K562 (cell line): ENCODE results near the gene CACNA1I. TPM values are rescaled to one million over a fixed set of nuclear protein-coding genes. Genes with fewer than 3 reads are reported as not detected.

ENCODE experiments used
- ATAC-seq: fragments of 200-7000 bp; cut with Tn5 transposase; 3 replicates; pipeline ENCODE4 v1.9.1; 2020; ENCODE audit warnings: moderate library complexity
- BruUV-seq: library from RNA; stranded (reverse); fragments of 400-500 nt; replicated peaks from 2 replicates; lab custom pipeline; 2021; lab: Mats Ljungman, UMichigan
- CTCF ChIA-PET: fragments of 300-600 bp; formaldehyde crosslinking; extraction: SDS; loops from one replicate; lab custom pipeline; 2021; ENCODE audit warnings: low intra/inter-chr PET ratio; lab: Yijun Ruan, JAX
- POLR2A ChIA-PET: fragments of 300-600, 350-650 bp; sonication (Branson Sonifier 250); formaldehyde crosslinking; extraction: SDS; loops from one replicate; lab custom pipeline; 2021; ENCODE audit warnings: antibody characterized with exemption, inconsistent platforms; lab: Yijun Ruan, JAX
- DNase-seq, 4 experiments: peaks; one replicate each; pipeline versions ENCODE4 v3.0.0 to v3.0.0-alpha.2; 2011 to 2018; ENCODE audit warnings: low spot score in 3 of 4, mixed read lengths in 3 of 4; ENCODE audit errors: extremely low read depth in 1 of 4
- FAIRE-seq: peaks from 2 replicates; lab custom pipeline; 2011; peaks lifted over from hg19 to GRCh38; lab: Jason Lieb, UNC
- H2AFZ ChIP-seq: 2 replicates; pipeline ENCODE4 v1.6.0; 2011; ENCODE audit warnings: low read depth, low read length, control low read depth, inconsistent platforms
- H3K27ac ChIP-seq: fragments of 200-600 bp; 3 replicates; pipeline ENCODE4 v1.8.0; 2011; ENCODE audit warnings: low read depth, mild to moderate bottlenecking, control low read depth, inconsistent platforms, low read length, moderate library complexity, mixed read lengths; ENCODE audit errors: extremely low read depth
- H3K27me3 ChIP-seq, 2 experiments: fragments of 300-600 bp in 1 of 2; 2 replicates in 1 of 2; 3 replicates in 1 of 2; pipeline versions ENCODE4 v1.6.0 to v1.8.0; 2011; ENCODE audit warnings: inconsistent platforms in 2 of 2, low read length in 2 of 2, mild to moderate bottlenecking in 1 of 2, mixed read lengths in 1 of 2, moderate library complexity in 1 of 2; ENCODE audit not compliant: control insufficient read depth in 2 of 2, insufficient read depth in 2 of 2
- H3K36me3 ChIP-seq: fragments of 300-600 bp; 3 replicates; pipeline ENCODE4 v1.8.0; 2011; ENCODE audit warnings: mild to moderate bottlenecking, low read length, inconsistent platforms; ENCODE audit not compliant: control insufficient read depth, insufficient read depth
- H3K4me1 ChIP-seq, 2 experiments: fragments of 200-600 bp in 1 of 2; replicated peaks in 1 of 2; 2 replicates in 1 of 2; 3 replicates in 1 of 2; pipeline versions ENCODE4 v1.5.1 to v1.8.0; 2011; ENCODE audit warnings: inconsistent platforms in 2 of 2, low read length in 2 of 2, mild to moderate bottlenecking in 1 of 2, mixed read lengths in 1 of 2, moderate library complexity in 1 of 2; ENCODE audit not compliant: control insufficient read depth in 2 of 2, insufficient read depth in 2 of 2
- H3K4me2 ChIP-seq: 2 replicates; pipeline ENCODE4 v1.6.1; 2011; ENCODE audit warnings: low read length, control low read depth, inconsistent platforms, mixed read lengths; ENCODE audit not compliant: insufficient read depth
- H3K4me3 ChIP-seq: fragments of 200-600 bp; sonication (generic), shearing (Covaris generic); 2 replicates; pipeline ENCODE4 v1.5.1; 2016; ENCODE audit warnings: control low read depth, inconsistent platforms
- H3K79me2 ChIP-seq: fragments of 200-600 bp; 3 replicates; pipeline ENCODE4 v1.8.0; 2011; ENCODE audit warnings: low read length, inconsistent platforms; ENCODE audit not compliant: control insufficient read depth, insufficient read depth
- H3K9ac ChIP-seq, 2 experiments: 2 replicates each; pipeline versions ENCODE4 v1.6.0 to v1.6.1; 2011; ENCODE audit warnings: low read depth in 2 of 2, low read length in 2 of 2, control low read depth in 1 of 2, inconsistent platforms in 1 of 2, mild to moderate bottlenecking in 1 of 2, mixed read lengths in 1 of 2; ENCODE audit not compliant: insufficient read depth in 1 of 2
- H3K9me1 ChIP-seq: one replicate; pipeline ENCODE4 v1.6.0; 2011; ENCODE audit warnings: inconsistent platforms, mild to moderate bottlenecking, low read length, moderate library complexity; ENCODE audit not compliant: control insufficient read depth, insufficient read depth
- H3K9me3 ChIP-seq: replicated peaks from 2 replicates; pipeline ENCODE4 v1.5.1; 2011; ENCODE audit warnings: low read depth, low read length, inconsistent platforms; ENCODE audit not compliant: control insufficient read depth, insufficient read depth
- H4K20me1 ChIP-seq: replicated peaks from 2 replicates; pipeline ENCODE4 v1.6.1; 2011; ENCODE audit warnings: low read length, inconsistent platforms, mixed read lengths; ENCODE audit not compliant: control insufficient read depth, insufficient read depth
- BMI1 ChIP-seq: fragments of 150-350 bp; IDR thresholded peaks from 2 replicates; pipeline ENCODE4 v1.6.1; 2014; ENCODE audit warnings: low read length
- HLTF ChIP-seq: fragments of 450-650 bp; IDR thresholded peaks from 2 replicates; pipeline ENCODE4 v1.6.1; 2016
- HMGN3 ChIP-seq: IDR thresholded peaks from 2 replicates; pipeline ENCODE4 v1.6.1; 2011; ENCODE audit warnings: borderline replicate concordance, low read depth, mild to moderate bottlenecking, mixed read lengths, low read length; ENCODE audit not compliant: insufficient read length; ENCODE audit errors: extremely low read depth
- HNRNPH1 ChIP-seq: fragments of 200-400 bp; formaldehyde crosslinking; optimal IDR thresholded peaks from 2 replicates; pipeline ENCODE3; 2017; ENCODE audit warnings: low read depth, mild to moderate bottlenecking, low read length, moderate library complexity
- MNT ChIP-seq, 2 experiments: fragments of 450-650 bp; conservative IDR thresholded peaks; 2 replicates each; pipeline ENCODE4 v1.6.1; 2017; ENCODE audit warnings: mild to moderate bottlenecking in 2 of 2, moderate library complexity in 2 of 2
- NFIC ChIP-seq: fragments of 450-650 bp; IDR thresholded peaks from 2 replicates; pipeline ENCODE4 v1.6.1; 2017; ENCODE audit warnings: mild to moderate bottlenecking, inconsistent platforms
- RBFOX2 ChIP-seq: fragments of 200-400 bp; formaldehyde crosslinking; IDR thresholded peaks from 2 replicates; pipeline ENCODE4 v1.6.1; 2017; ENCODE audit warnings: low read depth, mild to moderate bottlenecking, low read length, moderate library complexity
- RUNX1 ChIP-seq: sonication (generic); IDR thresholded peaks from 2 replicates; pipeline ENCODE4 v1.6.1; 2016; ENCODE audit warnings: antibody characterized with exemption, low read depth
- WGBS: fragments of 100-300 bp; shearing (Covaris generic); methylation state at CpG from one replicate; pipeline ENCODE4 v1.1.6; 2016; ENCODE audit warnings: low coverage, mixed read lengths; ENCODE audit not compliant: insufficient coverage; ENCODE audit errors: missing lambda C conversion rate; 5-methylcytosine and 5-hydroxymethylcytosine counted together
- in situ Hi-C: fragments of 300-500 bp; cut with MboI; formaldehyde crosslinking; loops from 4 replicates; pipeline ENCODE4 v1.15.0; 2018; ENCODE audit warnings: inconsistent platforms, mixed read lengths
- intact Hi-C: fragments of 100-400 bp; cut with micrococcal nuclease; formaldehyde crosslinking; loops from 2 replicates; pipeline ENCODE4 v1.14.2; 2022
- polyA plus RNA-seq, 8 experiments: library from polyadenylated mRNA; depleted of rRNA in 4 of 8; stranded (reverse) in 5 of 8; unstranded in 3 of 8; fragments of >200 nt; fragmentation: Nextera tagmentation in 2 of 8; fragmentation: Illumina TruSeq in 1 of 8; extraction: Ambion mirVana in 2 of 8; extraction: Trizol in 1 of 8; gene quantifications; 2 replicates each; pipeline versions ENCODE4 v1.2.1 to v1.2.3, GENCODE V29; 2011 to 2014; ENCODE audit warnings: inconsistent platforms in 1 of 8, missing spikeins in 1 of 8
- total RNA-seq, 7 experiments: library from RNA; depleted of rRNA in 6 of 7; stranded (reverse); fragments of >200 nt in 6 of 7; fragmentation: Illumina TruSeq in 2 of 7; extraction: Trizol in 2 of 7; gene quantifications; 2 replicates each; pipeline versions ENCODE4 v1.2.1 to v1.2.3, GENCODE V29; 2011 to 2021; ENCODE audit warnings: low replicate concordance in 1 of 7
- TF ChIP-seq, protein P1 (sequence below), 2 experiments: IDR thresholded peaks; 2 replicates each; pipeline ENCODE4 v1.6.1; 2011; ENCODE audit warnings: borderline replicate concordance in 1 of 2, control low read depth in 1 of 2, low read depth in 1 of 2, low read length in 1 of 2, mild to moderate bottlenecking in 1 of 2, mixed read lengths in 1 of 2, moderate library complexity in 1 of 2; ENCODE audit not compliant: insufficient read depth in 1 of 2, insufficient read length in 1 of 2, poor library complexity in 1 of 2, severe bottlenecking in 1 of 2; ENCODE audit errors: extremely low read depth in 1 of 2

The CACNA1I gene
- total and polyA plus RNA-seq, 9 of the 15 experiments (the other 6 are each of a cell fraction or from before 2014, with no cell fraction given): 0.01 to 0.79 (median 0.32) TPM; not detected in 1

DNA sequence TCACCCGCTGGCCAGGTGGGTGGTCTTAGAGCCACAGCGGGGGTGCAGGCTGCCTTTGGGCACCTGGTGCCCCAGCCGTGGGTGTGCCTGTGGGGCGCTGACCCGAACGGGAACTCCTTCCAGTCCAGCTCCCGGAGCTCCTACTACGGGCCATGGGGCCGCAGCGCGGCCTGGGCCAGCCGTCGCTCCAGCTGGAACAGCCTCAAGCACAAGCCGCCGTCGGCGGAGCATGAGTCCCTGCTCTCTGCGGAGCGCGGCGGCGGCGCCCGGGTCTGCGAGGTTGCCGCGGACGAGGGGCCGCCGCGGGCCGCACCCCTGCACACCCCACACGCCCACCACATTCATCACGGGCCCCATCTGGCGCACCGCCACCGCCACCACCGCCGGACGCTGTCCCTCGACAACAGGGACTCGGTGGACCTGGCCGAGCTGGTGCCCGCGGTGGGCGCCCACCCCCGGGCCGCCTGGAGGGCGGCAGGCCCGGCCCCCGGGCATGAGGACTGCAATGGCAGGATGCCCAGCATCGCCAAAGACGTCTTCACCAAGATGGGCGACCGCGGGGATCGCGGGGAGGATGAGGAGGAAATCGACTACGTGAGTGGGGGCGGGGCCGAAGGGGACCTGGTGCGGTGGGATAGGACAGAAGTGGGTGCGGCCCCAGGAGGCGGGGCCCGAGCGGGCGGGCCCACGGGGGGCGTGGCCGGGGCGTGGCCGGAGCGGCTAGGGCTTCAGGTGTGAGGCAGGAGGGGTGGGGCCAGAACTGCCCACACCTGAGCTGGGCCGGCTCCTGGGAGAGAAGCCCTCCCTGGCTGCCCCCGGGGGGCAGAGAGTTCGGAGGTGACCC is 91.5 kb downstream of the CACNA1I start:
- BruUV-seq: no TSS peak
- peak overlapping the region in 1 of 2 experiments; percentile 52; a peak in 2 of 4 replicates for H3K9ac ChIP-seq
- intact Hi-C loops: no loop called here
- in situ Hi-C loops: no loop called here
- 0 out of 2 replicates have a peak overlapping the region, but pooled peaks have one; percentile 45 for H2AFZ ChIP-seq
- peak overlapping the region; percentile 33 for H3K4me3 ChIP-seq
- H3K4me1 ChIP-seq: peaks cover 7 to 53% of the 10 kb centered on the region in 2 experiments; a peak in 3 of 5 replicates
- H3K79me2 ChIP-seq: no peaks in the 10 kb centered on the region
- 54% methylated on average over 9 of the region's 77 CpGs for WGBS
- FAIRE-seq: no peak
- no peaks in the 10 kb centered on the region for H3K9me3 ChIP-seq
- CTCF ChIA-PET: no interaction called here
- TF ChIP-seq BMI1 (no peak), MNT (conservative IDR thresholded peaks at IDR 0.05) (no peak), RUNX1 (no peak), HLTF (no peak), HMGN3 (peak; percentile 21), NFIC (peak; percentile 8; the same call in 1 of the 2 replicates), HNRNPH1 (no peak), RBFOX2 (0 out of 2 replicates have a peak, but pooled peaks have one; percentile 26)
- TF ChIP-seq, protein P1, sequence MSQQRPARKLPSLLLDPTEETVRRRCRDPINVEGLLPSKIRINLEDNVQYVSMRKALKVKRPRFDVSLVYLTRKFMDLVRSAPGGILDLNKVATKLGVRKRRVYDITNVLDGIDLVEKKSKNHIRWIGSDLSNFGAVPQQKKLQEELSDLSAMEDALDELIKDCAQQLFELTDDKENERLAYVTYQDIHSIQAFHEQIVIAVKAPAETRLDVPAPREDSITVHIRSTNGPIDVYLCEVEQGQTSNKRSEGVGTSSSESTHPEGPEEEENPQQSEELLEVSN (IDR thresholded peaks at IDR 0.05; ENCODE audit: borderline replicate concordance in 1 of 2, extremely low read depth in 1 of 2, insufficient read depth in 1 of 2, insufficient read length in 1 of 2, low read depth in 1 of 2, low read length in 1 of 2, poor library complexity in 1 of 2, severe bottlenecking in 1 of 2): peak in 1 of 2 experiments; percentile 17
- TF ChIP-seq, all 486 proteins: peak for 4
- Histone ChIP-seq H3K27ac (no peak overlapping the region), H3K27me3 (no peaks in the 10 kb centered on the region), H3K4me2 (peak overlapping the region; percentile 52), H4K20me1 (no peaks in the 10 kb centered on the region), H3K36me3 (no peaks in the 10 kb centered on the region), H3K9me1 (no peaks in the 10 kb centered on the region)
- ATAC-seq (peak; percentile 85), DNase-seq (peak; percentile 66 to 89 (median 85))
- POLR2A ChIA-PET: no interaction called here
